ENCODE data around the gene ACVRL1.

The ACVRL1 gene

GRCh38 chr12:51907083-51907855 lies at the start of gene ACVRL1:
Gene ACVRL1 (plus strand): TSS chr12:51907504. CDS start chr12:51912475, 4,971 bp downstream.
- peak; percentile 31 for DNase-seq (ENCODE audit: low spot score)
- no peak for TF ChIP-seq CTCF (IDR thresholded peaks at IDR 0.05; ENCODE audit: extremely low read depth, missing control alignments)

- no peak for TF ChIP-seq CTCF (IDR thresholded peaks at IDR 0.05; ENCODE audit: extremely low read depth, missing control alignments)
- no peak for DNase-seq (ENCODE audit: low spot score)
Observed at GRCh38 chr12:51860986-51861385, 46.3 kb upstream of the ACVRL1 start.

- TF ChIP-seq CTCF (IDR thresholded peaks at IDR 0.05; ENCODE audit: extremely low read depth, missing control alignments): no peak
Observed at GRCh38 chr12:51862947-51863346, 44.4 kb upstream of the ACVRL1 start.

GRCh38 chr12:51863363-51863932 lies 43.9 kb upstream of the ACVRL1 start:
- no peak for DNase-seq (ENCODE audit: low spot score)
- no peak for TF ChIP-seq CTCF (IDR thresholded peaks at IDR 0.05; ENCODE audit: extremely low read depth, missing control alignments)

More at GRCh38 chr12:51862947-51863346, 44.4 kb upstream of the ACVRL1 start:
- no peak for DNase-seq (ENCODE audit: low spot score)

GRCh38 chr12:51863933-51864832 lies 43.1 kb upstream of the ACVRL1 start:
- no peak for DNase-seq (ENCODE audit: low spot score)
- TF ChIP-seq CTCF (IDR thresholded peaks at IDR 0.05; ENCODE audit: extremely low read depth, missing control alignments): no peak

GRCh38 chr12:51864833-51865670 lies 42.3 kb upstream of the ACVRL1 start:
- DNase-seq (ENCODE audit: low spot score): no peak
- TF ChIP-seq CTCF (IDR thresholded peaks at IDR 0.05; ENCODE audit: extremely low read depth, missing control alignments): no peak
